ENCODE data around the gene CHST8.

Gene CHST8

GRCh38 chr19:33629826-33630375 lies 8.1 kb downstream of the CHST8 start:
- TF ChIP-seq CTCF (IDR thresholded peaks at IDR 0.05; ENCODE audit: low read depth, low read length, missing control alignments) = no peak
- in situ Hi-C loops (cut with HindIII; ENCODE audit: low sequenced_read_pairs) = no loop called here
- DNase-seq (ENCODE audit: low read depth) = no peak
- no peak overlapping the region for H3K4me3 ChIP-seq (ENCODE audit: low read depth, low read length)

GRCh38 chr19:33630880-33631608 lies 9.3 kb downstream of the CHST8 start:
- no peak for TF ChIP-seq CTCF (IDR thresholded peaks at IDR 0.05; ENCODE audit: low read depth, low read length, missing control alignments)
- no peak for DNase-seq (ENCODE audit: low read depth)
- in situ Hi-C loops (cut with HindIII; ENCODE audit: low sequenced_read_pairs) = no loop called here
- H3K4me3 ChIP-seq (ENCODE audit: low read depth, low read length) = no peak overlapping the region

GRCh38 chr19:33631609-33631973 lies 9.8 kb downstream of the CHST8 start:
- in situ Hi-C loops (cut with HindIII; ENCODE audit: low sequenced_read_pairs) = no loop called here
- H3K4me3 ChIP-seq (ENCODE audit: low read depth, low read length) = no peak overlapping the region
- no peak for TF ChIP-seq CTCF (IDR thresholded peaks at IDR 0.05; ENCODE audit: low read depth, low read length, missing control alignments)
- no peak for DNase-seq (ENCODE audit: low read depth)

- no peak for TF ChIP-seq CTCF (IDR thresholded peaks at IDR 0.05; ENCODE audit: low read depth, low read length, missing control alignments)
- no peak overlapping the region for H3K4me3 ChIP-seq (ENCODE audit: low read depth, low read length)
- no peak for DNase-seq (ENCODE audit: low read depth)
- in situ Hi-C loops (cut with HindIII; ENCODE audit: low sequenced_read_pairs) = no loop called here
Observed at GRCh38 chr19:33634361-33635091, 12.8 kb downstream of the CHST8 start.

GRCh38 chr19:33638167-33639034 lies 16.6 kb downstream of the CHST8 start:
- in situ Hi-C loops (cut with HindIII; ENCODE audit: low sequenced_read_pairs) = no loop called here
- no peak for DNase-seq (ENCODE audit: low read depth)
- TF ChIP-seq CTCF (IDR thresholded peaks at IDR 0.05; ENCODE audit: low read depth, low read length, missing control alignments) = no peak
- H3K4me3 ChIP-seq (ENCODE audit: low read depth, low read length) = no peak overlapping the region

GRCh38 chr19:33639035-33639681 lies 17.4 kb downstream of the CHST8 start:
- no peak for DNase-seq (ENCODE audit: low read depth)
- H3K4me3 ChIP-seq (ENCODE audit: low read depth, low read length) = no peak overlapping the region
- in situ Hi-C loops (cut with HindIII; ENCODE audit: low sequenced_read_pairs) = no loop called here
- TF ChIP-seq CTCF (IDR thresholded peaks at IDR 0.05; ENCODE audit: low read depth, low read length, missing control alignments) = no peak
